ENCODE measurements around the gene TPM1.
"Not testable (repeated sequence)": the region's sequence is repeated elsewhere in the genome, so short reads cannot be mapped to it uniquely, and the experiment has no call there.

The TPM1 gene

DNA sequence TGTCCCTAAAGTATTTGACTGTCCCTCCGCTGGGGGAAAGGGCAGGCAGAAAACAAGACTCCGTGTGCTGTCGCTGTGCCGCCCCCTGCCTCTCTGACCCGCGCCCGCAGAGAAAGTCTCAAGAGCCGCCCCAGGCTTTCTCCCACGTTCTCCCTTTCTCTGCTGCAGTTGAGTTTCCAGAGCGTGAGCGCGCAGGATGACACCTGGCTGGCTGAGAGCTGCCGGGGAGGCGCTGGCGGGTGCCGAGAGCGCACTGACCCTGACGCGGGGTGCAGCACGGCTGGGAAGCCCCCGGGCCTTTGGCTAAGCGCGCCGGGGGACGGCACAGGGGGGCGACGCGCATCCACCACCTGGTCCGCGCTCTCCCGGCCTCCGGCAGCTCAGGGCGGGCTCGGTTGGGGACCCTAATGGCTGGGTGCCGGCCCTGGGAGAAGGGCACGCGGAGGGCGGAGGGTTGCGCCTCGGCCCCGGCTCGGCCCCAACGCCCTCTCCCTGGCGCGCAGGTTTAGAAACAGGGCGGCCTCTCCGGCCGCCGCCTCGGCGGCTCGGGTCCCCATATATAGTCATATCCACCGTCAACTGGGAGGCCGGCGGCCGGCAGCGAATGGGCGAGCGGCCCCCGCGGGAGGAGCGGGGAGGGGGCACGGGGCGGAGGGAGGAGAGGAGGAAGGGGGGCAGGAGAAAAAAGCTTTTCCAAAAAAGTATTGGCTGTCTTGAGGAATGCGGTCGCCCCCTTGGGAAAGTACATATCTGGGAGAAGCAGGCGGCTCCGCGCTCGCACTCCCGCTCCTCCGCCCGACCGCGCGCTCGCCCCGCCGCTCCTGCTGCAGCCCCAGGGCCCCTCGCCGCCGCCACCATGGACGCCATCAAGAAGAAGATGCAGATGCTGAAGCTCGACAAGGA is at the start of gene TPM1:
TSS of gene TPM1 (plus strand) at position 774 of the 903 bp plus-strand sequence. CDS start at position 857, 83 bp downstream.
- Mint-ChIP-seq H3K27ac (no peak within 1 kb of the TSS), H3K4me3 (peak within 1 kb of the TSS; percentile 83), H3K27me3 (peaks cover 48% of the 10 kb centered on the region), H3K36me3 (no peaks in the 10 kb centered on the region), H3K4me1 (peaks cover 6% of the 10 kb centered on the region), H3K9me3 (no peaks in the 10 kb centered on the region)

- Mint-ChIP-seq H3K9me3 (no peaks in the 10 kb centered on the region), H3K27ac (no peak overlapping the region), H3K4me1 (no peaks in the 10 kb centered on the region), H3K4me3 (no peak overlapping the region), H3K27me3 (peaks cover 4% of the 10 kb centered on the region), H3K36me3 (no peaks in the 10 kb centered on the region)
These were observed 49.5 kb upstream of the TPM1 start for GRCh38 chr15:62993066-62993465.

GRCh38 chr15:62993632-62994031 is 48.9 kb upstream of the TPM1 start:
- H3K4me1 Mint-ChIP-seq = not testable (repeated sequence)

DNA sequence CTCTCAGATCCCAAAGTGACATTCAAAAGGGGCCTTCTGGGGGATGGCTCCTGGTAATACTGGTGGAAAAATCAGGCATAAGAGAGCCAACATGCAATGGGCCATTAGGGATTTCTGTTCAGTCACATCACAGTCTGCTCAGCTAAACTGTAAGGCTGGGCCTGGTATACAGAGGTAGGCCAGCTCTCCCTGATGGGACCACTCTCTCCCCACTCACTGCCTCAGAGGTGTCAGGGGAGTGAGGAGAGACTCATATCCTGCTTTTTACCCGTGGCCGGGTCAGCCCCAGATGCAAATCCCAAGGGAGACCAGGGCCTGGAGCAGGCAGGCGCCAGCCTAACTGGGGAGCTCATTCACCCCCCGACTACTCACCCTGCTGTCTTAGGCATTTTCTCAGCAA is 48.1 kb upstream of the TPM1 start:
- no peaks in the 10 kb centered on the region for H3K4me1 Mint-ChIP-seq
- no peaks in the 10 kb centered on the region for H3K9me3 Mint-ChIP-seq
- H3K36me3 Mint-ChIP-seq = no peaks in the 10 kb centered on the region
- H3K4me3 Mint-ChIP-seq = no peak overlapping the region
- no peak overlapping the region for H3K27ac Mint-ChIP-seq
- peaks cover 3% of the 10 kb centered on the region for H3K27me3 Mint-ChIP-seq

More at GRCh38 chr15:62993632-62994031, 48.9 kb upstream of the TPM1 start:
- not testable (repeated sequence) for H3K9me3 Mint-ChIP-seq, H3K36me3 Mint-ChIP-seq, H3K4me3 Mint-ChIP-seq, H3K27me3 Mint-ChIP-seq, H3K27ac Mint-ChIP-seq

DNA sequence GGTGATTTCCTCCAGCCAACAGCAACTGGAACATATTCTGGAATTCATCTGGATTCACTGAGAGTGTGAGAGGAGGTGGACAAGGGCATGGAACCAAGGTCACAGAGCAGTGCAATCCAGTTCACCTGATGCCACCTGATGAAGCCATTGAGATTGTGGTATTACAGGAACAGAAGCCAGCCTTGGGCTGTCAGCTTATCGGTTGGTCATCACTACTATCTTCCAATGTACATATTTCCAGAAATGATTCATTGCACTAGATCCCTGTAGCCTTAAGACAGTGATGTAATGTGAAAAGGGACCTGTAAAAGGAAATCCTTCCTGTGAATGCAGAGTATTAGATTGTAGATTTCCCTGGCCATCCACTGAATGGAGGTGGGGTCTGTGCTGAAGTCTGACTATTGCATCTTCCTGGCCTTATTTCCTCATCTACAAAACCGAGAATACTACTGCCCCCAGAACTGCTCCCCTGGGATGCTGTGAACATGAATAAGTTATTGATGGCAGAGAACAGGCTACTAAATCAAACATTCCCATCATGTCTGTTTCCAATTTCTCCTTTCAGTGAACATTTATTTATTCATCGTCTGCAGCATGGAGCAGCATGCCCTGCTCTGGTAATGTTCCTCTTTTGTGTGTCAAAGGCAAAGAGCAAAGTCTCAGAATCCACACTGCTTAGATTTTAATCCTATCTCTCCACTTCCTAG is 47.4 kb upstream of the TPM1 start:
- no peaks in the 10 kb centered on the region for H3K4me1 Mint-ChIP-seq
- no peaks in the 10 kb centered on the region for H3K36me3 Mint-ChIP-seq
- peaks cover 1% of the 10 kb centered on the region for H3K27me3 Mint-ChIP-seq
- H3K9me3 Mint-ChIP-seq = no peaks in the 10 kb centered on the region
- no peak overlapping the region for H3K27ac Mint-ChIP-seq
- no peak overlapping the region for H3K4me3 Mint-ChIP-seq

- Mint-ChIP-seq H3K4me1 (no peaks in the 10 kb centered on the region), H3K27me3 (peaks cover 1% of the 10 kb centered on the region), H3K9me3 (no peaks in the 10 kb centered on the region), H3K4me3 (no peak overlapping the region), H3K36me3 (no peaks in the 10 kb centered on the region), H3K27ac (peak overlapping the region; percentile 4)
These were observed 45.1 kb upstream of the TPM1 start for GRCh38 chr15:62997441-62997840.

GRCh38 chr15:62998262-62998890 is 44.2 kb upstream of the TPM1 start:
- Mint-ChIP-seq H3K4me3 (no peak overlapping the region), H3K4me1 (no peaks in the 10 kb centered on the region), H3K9me3 (no peaks in the 10 kb centered on the region), H3K27ac (no peak overlapping the region), H3K27me3 (peaks cover 1% of the 10 kb centered on the region), H3K36me3 (no peaks in the 10 kb centered on the region)

GRCh38 chr15:62999178-62999577 is 43.4 kb upstream of the TPM1 start:
- Mint-ChIP-seq H3K36me3 (no peaks in the 10 kb centered on the region), H3K4me3 (no peak overlapping the region), H3K4me1 (no peaks in the 10 kb centered on the region), H3K27ac (no peak overlapping the region), H3K27me3 (peaks cover 1% of the 10 kb centered on the region), H3K9me3 (no peaks in the 10 kb centered on the region)

GRCh38 chr15:62999923-63000561 is 42.5 kb upstream of the TPM1 start:
- Mint-ChIP-seq H3K27ac (no peak overlapping the region), H3K4me3 (no peak overlapping the region), H3K9me3 (no peaks in the 10 kb centered on the region), H3K4me1 (no peaks in the 10 kb centered on the region), H3K27me3 (peaks cover 1% of the 10 kb centered on the region), H3K36me3 (no peaks in the 10 kb centered on the region)

- no peak overlapping the region for H3K27ac Mint-ChIP-seq
These were observed 41.8 kb upstream of the TPM1 start for GRCh38 chr15:63000706-63001105.

DNA sequence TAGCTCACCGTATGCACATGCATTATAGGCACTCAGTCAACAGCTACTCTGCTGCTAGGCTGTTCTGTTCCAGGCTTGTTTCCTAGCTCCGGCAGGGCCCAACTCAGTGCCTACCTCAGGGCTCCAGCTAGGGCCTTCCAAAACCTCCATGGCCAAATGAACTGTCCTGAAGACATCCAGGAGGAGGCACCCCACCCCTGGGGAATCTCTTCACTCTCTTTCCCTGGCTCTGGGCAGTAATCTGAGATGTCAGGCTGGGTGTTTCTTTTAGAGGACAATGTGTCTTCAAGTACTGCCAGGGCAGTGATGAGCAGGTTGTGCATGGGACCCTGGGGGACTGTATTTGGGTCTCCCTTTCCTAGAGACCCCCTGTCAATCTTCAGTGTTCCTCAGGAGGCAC is 38.3 kb upstream of the TPM1 start:
- no peaks in the 10 kb centered on the region for H3K4me1 Mint-ChIP-seq
- no peaks in the 10 kb centered on the region for H3K36me3 Mint-ChIP-seq
- H3K27me3 Mint-ChIP-seq = peaks cover 1% of the 10 kb centered on the region
- H3K27ac Mint-ChIP-seq = no peak overlapping the region
- H3K4me3 Mint-ChIP-seq = no peak overlapping the region
- H3K9me3 Mint-ChIP-seq = no peaks in the 10 kb centered on the region

More at GRCh38 chr15:63000706-63001105, 41.8 kb upstream of the TPM1 start:
- Mint-ChIP-seq H3K27me3 (peaks cover 1% of the 10 kb centered on the region), H3K9me3 (no peaks in the 10 kb centered on the region), H3K4me3 (no peak overlapping the region), H3K36me3 (no peaks in the 10 kb centered on the region), H3K4me1 (no peaks in the 10 kb centered on the region)

- no peaks in the 10 kb centered on the region for H3K9me3 Mint-ChIP-seq
- H3K27ac Mint-ChIP-seq = no peak overlapping the region
These were observed 36.3 kb upstream of the TPM1 start for GRCh38 chr15:63006032-63006878.

DNA sequence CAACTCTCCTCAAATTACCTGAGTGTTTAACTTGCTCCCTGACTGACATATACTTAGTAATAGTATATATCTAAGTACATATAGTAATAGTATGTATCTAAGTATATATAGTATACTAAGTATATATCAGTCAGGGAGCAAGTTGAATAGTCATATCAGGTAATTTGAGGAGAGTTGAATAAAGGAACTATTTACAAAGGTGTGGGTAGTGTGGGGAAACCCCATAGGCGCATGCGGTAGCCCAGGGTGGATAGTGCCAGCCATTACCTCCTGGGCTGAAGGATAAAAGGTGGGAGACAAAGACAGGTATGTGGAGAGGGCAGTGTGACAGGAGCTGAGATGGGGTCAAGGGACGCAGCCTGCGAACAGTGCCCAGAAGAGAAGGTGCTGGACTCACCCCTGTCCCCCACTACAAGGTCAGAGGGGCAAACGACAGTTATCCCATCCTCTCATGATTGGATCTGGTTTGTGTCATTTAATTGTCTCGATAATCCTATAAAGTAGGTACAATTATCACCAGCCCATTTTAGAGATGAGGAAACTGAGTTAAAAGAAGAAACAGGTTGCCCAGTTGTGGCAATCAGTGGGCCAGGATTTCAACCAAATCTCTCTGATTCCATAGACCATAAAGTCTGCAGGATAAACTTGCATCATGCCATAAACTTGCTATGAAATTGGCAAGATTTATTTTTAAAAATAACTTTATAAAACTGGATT is 34.1 kb upstream of the TPM1 start:
- no peaks in the 10 kb centered on the region for H3K4me1 Mint-ChIP-seq
- no peak overlapping the region for H3K4me3 Mint-ChIP-seq

More at GRCh38 chr15:63006032-63006878, 36.3 kb upstream of the TPM1 start:
- no peaks in the 10 kb centered on the region for H3K27me3 Mint-ChIP-seq
- H3K36me3 Mint-ChIP-seq = no peaks in the 10 kb centered on the region
- no peak overlapping the region for H3K4me3 Mint-ChIP-seq
- no peaks in the 10 kb centered on the region for H3K4me1 Mint-ChIP-seq

GRCh38 chr15:63010386-63010785 is 32.2 kb upstream of the TPM1 start:
- H3K9me3 Mint-ChIP-seq = no peaks in the 10 kb centered on the region
- H3K4me1 Mint-ChIP-seq = no peaks in the 10 kb centered on the region
- H3K4me3 Mint-ChIP-seq = no peak overlapping the region
- no peak overlapping the region for H3K27ac Mint-ChIP-seq
- no peaks in the 10 kb centered on the region for H3K27me3 Mint-ChIP-seq
- no peaks in the 10 kb centered on the region for H3K36me3 Mint-ChIP-seq

More for the DNA sequence above, 34.1 kb upstream of the TPM1 start:
- H3K36me3 Mint-ChIP-seq = no peaks in the 10 kb centered on the region
- H3K27me3 Mint-ChIP-seq = no peaks in the 10 kb centered on the region
- H3K27ac Mint-ChIP-seq = no peak overlapping the region
- H3K9me3 Mint-ChIP-seq = no peaks in the 10 kb centered on the region
